GM18502 (cell line): ENCODE data around the gene VEGFC.

Source experiments
- ATAC-seq: cut with Tn5 transposase; IDR thresholded peaks from one replicate; pipeline ENCODE4 v1.9.1; 2021; ENCODE audit warnings: mild to moderate bottlenecking; ENCODE audit not compliant: unreplicated experiment, poor library complexity

Gene VEGFC

DNA sequence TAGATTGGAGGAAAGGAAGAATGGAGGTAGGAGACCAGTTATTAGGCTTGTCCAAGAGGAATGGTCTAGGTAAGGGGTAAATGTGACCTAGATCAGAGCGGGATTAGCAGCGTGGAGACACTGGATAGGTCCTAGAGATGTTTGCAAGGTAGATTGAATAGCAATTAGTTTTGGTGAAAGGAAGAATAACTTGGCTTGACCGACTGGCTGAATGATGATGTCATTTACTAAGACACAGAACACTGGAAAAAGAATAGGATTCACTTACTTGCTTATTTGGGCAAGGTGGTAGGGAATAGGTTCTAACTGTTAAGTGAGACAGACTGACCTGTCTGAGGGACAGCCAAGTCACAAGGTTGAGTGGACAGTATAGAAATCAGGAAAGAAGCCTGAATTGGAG lies 71.3 kb downstream of the VEGFC start:
- ATAC-seq, result no peak

DNA sequence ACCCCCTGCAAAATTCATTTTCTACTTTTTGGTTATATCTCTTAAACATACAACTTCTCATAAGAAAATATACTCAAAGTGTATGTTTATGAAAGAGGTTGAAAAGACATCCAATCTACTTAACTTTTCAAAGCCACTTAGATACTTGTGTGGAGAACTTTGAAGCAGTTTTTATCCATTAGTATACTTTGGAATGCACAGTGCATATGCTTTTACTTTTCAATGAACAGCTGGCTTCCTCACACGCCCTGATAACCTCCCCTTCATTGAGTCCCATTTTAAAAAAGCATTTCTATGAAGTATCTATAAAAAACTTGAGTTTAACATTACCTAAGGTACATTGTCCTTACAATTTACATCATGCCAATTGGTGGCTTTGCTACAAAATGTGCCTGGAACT lies 73.8 kb downstream of the VEGFC start:
- ATAC-seq, result no peak

DNA sequence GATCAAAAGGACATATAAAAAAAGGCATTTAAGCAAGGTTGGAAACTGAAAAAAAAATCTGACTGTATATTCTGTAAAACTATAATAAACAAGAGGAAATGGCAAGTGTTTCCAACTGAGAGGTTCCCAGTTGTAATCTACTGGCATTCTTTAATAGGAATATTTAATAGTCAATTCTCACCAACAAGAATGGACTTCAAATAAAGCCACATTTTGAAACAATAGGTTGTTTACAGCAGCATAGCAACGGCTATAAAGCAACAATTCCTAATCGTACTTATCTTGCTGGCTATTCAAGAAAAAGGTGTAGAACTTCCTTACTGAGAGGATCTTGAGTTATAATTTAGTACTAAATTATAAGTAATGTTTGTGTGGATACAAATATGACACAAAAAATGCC lies 75.5 kb downstream of the VEGFC start:
- no peak for ATAC-seq

DNA sequence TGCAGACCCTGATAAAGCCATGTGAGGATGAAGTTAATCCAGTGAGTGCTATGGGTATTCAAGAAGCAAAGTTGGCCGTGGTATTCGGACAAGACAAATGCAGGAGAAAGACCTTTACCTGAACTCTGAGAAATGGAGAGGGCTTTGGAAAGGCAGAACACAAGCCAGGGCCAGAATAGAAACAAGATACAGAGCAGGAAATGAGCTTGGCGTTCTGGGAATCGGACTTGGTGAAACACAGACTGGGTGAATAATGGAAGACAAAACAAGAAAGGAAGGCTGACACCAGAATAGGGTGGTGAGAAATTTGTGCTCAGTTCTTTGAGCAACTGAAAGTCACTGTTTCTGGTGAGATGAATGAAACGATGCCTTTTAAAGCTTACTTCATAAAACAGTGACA lies 83.3 kb downstream of the VEGFC start:
- ATAC-seq, result no peak

DNA sequence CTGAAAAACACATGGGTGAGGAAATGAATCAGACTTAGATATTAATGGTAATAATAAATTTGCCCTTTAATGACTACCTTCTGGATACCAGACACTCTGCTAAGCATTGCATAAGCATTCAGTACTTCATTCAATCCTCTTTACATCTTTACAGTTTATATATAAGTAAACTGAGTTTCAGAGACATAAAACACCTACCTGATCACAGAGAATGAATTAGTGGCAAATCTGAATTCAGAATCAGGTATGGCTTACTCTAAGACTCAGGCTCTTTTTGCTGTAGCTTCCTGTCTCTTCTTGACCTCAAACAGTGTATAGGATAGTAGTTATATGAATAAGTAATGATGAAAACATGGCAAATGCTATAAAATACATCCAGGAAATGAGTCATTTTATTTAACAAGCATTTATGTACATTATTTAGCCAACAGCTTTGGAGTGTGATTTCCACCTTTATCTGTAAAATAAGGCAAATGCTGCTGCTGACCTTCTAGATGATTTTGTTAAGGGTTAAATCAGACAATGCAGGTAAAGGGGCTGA lies 83.9 kb downstream of the VEGFC start:
- ATAC-seq, result no peak

DNA sequence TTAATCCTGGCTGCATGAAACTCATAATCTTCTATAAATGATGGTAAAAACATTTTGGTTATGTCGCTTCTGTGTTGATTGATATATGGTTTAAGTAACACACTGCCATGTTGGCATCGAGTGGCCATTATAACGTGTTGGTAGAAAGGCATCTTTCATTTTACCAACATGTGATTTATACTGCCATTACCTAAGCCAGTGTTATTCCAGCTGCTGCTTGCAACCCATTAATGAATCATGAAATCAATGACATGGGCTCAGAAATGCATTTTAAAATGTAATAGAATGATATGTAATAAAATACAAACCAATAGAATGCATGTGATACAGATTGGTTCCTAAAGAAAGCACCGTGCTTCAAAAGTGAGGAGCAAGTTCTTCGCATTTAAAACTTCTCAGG lies 102.0 kb downstream of the VEGFC start:
- ATAC-seq, result no peak

DNA sequence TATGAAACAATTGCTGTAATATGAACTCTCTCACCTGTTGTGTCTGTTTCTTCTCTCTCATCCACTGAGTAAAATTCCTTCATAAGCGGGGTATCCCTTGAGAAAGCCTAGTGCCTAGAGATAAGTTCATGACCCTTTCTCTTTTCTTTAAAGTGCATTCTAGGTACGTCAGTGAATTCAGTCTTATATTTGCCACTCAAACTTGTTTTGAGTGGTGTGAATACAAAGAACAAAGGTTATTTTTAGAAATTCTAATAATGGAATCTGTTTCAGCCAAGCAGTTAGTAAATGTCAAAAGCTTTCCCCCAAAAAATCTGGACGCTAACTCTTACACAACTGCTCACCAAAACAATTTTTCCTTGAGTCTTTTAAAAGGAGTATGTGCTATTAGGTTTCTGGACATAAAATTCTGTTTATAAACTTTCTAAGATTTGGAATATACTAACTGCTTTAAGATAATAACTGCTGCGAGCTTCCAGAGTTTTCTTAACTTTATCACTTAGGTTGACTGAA lies 112.0 kb downstream of the VEGFC start:
- ATAC-seq, result no peak

DNA sequence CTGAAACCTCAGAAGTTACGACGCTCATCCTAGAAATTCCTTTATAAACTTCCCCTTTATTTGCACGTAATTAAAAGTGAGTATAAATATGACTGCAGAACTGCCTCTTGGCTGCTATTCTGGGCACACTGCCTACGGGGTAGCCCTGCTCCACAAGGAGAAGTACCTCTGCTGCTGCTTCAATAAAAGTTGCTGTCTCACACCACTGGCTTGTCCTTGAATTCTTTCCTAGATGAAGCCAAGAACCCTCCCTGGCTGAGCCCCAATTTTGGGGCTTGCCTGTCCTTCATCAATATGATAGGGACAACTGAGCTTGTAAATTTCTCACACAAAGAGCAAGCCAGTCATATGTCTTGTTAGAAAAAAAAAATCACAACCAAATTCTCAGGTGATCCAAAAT lies 115.8 kb downstream of the VEGFC start:
- no peak for ATAC-seq

DNA sequence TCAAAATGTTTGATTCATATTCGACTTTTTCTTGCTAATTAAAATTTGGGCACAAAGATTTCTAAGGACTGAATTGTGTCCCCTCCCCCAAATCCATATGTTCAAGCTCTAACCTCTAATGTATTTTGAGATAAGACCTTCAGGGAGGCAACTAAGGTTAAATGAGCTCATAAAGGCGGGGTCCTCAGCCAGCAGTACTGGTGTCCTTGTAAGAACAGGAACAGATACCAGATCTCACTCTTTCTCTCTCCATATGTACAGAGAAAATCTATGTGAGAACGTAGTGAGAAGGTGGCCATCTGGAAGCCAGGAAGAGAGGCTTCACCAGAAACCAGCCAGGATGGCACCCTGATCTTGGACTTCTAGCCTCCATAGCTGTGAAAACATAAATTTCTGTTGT lies 116.9 kb downstream of the VEGFC start:
- ATAC-seq, result no peak

DNA sequence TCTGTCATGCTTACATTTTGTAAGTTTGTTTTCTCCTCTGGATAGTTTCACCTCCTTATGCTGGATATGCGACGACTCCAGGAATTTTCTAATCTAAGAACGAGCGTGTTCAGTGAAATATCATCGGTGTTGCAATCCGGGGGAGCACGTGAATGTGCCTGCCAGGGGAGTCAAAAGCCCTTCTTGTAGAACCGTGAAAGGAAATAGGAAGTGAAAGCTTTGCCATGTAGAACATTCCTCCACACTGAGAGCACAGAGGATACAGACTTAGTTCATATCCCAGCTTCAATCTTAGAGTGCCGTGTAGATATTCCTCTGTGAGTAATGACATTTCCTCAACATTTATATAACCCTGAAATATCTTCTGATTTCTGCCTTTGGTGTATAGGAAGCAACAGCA lies 121.2 kb downstream of the VEGFC start:
- ATAC-seq, result no peak

DNA sequence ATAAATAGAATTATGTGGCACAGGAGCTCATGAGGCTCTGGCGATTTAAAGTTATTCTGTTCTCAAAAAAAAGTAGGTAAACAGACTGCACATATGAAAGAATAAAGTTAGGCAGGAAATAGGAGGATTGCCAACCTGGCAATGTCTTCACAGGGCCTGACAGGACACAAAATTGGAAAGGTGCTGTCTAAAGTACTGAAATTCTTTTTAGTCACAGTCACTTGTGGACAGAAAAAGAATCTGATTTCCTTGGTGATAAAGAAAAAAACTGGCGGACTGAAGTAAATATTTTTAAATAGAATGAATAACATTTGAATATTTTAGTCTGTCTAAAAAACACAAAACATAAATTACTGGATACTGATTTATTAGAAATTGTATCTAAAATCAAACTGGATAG lies 124.4 kb downstream of the VEGFC start:
- no peak for ATAC-seq

DNA sequence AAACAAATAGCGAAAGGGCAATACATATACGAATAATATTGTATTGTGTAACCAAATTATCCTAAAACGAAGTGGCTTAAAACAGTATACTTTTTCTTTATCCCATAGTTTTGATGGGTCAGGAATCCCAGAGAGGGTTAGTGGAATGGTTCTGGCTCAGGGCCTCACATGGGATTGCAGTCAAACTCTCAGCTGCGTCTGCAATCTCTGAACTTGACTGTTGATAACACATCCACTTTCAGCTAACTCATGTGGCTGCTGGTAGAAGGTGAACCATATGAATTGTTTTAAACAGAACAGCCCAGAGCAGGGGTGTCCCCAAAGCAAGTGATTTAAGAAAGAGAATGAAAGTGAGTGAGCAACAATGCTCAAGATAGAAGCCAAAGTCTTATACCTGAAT lies 127.8 kb downstream of the VEGFC start:
- no peak for ATAC-seq

DNA sequence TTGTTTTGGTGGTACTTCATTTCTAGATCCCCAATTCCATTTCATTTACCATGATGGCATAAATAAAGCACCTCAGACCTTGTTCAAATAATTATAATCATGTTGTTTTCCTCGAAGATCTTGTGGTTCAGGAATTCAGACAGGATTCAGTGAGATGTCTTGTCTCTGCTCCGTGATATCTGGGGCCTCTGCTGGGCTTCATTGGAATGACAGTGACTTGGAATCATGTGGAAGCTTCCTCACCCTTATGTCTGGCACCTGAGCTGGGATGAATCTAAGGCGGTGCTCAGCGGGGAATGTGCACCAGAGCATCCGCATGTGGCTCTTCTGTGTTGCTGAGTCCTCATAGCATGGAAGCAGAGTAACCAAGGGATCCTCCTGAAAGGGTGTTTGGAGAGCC lies 132.2 kb downstream of the VEGFC start:
- no peak for ATAC-seq

DNA sequence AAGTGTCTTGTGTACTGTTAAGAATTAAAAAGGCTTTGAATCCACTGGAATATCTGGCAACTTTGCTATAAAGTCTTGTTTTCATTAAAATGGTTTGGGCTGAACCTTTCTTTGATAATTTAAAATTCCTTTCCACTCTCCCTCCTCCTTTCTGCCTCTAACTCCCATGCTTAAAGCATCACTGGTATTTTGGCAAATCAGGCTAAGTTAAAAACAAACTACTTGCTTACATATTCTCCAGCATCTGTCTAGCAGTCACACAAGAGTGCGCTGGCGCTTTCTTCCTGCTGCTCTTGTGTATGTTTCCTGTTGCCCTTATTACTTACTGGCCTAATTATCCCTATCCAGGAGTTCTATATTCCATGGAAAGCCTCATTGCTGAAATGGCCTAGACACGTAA lies 136.6 kb downstream of the VEGFC start:
- no peak for ATAC-seq

DNA sequence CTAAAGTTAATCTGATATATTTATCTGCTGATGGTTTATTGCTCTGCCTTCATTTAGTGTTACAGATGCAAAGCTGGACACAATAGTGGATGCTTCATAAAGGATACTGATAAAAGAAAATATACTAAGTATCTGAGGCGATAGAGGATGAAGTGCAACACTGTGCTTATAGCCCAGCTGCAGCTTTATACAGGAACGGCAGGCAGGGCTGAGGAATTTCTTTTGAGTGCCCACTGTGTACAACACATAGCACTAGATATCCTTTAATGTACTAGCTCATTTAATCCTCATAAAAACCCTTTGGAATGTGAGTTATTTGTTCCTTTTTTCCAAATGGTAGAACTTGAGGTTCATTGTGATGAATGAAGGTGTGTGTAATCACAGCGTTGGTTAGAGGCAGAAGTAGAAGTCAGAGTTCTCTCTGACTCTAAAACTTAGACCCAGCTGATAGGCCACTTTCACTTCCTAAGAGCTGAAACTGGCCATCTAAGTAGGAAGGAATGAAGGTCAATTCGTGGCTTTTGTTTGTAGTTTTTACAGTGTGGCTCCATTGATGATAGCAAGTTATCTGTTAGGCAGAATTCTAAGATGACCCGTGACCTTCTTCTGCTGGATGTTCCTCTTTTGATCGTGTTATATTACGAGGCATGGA lies 138.0 kb downstream of the VEGFC start:
- no peak for ATAC-seq

DNA sequence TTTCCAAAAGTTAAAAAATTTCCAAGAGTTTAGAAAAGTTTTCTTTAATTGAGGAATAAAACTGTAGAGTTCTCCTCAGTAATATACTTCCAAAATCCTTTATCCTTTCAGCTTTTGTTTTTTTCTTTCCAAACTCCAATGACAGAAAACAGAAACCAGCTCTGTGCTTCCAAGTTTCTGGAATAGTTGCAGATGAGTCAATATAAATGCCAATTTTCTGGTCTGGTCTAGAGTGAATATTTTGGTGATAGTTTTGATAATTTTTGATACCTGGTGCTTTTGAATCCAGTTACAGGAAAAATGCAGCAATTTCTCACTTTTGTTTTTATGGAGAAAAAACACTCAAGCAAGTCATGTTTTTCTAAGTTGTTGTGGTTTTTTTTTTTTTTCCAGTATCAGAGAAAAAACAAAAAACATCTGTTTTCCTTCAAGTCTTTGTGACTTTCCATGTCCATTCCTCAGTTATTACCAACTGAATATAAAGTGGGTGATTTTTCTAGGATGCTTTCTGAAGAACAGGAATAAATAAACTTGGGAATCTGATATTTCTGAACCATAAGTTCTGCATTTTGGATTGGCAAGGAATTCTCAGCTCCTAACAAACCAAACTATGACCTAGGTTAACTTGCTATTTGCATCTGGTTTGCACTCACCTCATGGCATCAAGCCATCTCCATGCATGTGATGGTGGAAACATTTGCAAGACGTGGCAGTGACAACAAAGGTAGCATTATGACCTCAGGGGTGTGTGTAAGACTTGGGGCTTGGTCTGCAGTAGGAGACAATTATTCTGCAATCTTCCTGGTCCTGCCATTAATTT lies 139.1 kb downstream of the VEGFC start:
- ATAC-seq, result no peak

DNA sequence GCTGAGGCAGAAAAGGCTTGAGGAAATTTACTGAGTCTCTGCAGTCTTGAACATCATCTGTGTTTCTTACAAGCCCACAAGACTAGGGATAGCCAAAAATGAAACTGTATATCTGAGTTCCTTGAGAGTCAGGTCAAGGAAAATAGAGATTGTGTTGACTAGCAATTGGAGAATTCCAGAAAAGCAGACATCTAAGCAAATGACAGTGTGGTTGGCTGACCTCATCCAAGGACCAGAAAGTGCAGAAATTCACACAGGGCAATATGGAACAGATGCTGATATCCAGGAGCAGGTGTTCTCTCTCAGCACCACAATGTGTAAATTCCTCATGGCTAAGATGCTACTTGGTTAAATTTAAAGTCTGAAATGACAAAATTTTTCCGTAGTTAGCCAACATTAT lies 146.4 kb downstream of the VEGFC start:
- no peak for ATAC-seq

DNA sequence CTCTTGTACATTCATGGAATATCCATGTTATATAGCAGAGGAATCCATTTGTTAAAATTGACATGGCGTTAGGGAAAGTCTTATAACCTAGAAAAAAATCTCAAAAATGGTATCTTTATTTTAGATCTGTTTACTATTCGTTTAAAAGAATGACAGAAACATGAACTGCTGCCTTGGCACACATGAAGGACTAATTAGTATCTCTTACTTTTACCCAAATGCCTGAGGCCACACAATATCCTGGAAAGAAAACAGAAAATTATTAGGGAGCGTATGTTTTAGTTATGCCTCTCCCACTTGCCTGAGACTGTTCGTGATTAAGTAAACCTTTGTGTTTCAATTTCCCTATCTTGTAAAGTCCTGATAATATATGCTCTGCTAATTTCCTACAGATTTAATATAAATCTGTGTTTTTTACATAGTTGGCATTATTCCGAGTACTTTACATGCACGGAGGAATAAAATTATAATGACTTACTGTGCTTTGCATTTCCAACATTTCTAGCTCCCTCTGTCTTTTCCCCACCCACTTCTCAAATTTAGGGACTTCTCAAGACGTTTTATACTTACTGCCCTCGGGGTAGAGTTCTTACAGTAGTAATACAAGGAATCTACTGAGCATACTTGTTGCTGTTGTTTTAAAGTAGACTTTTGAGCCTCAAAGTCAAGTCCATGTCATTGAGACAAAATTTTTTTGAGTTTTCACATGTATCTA lies 147.3 kb downstream of the VEGFC start:
- no peak for ATAC-seq

DNA sequence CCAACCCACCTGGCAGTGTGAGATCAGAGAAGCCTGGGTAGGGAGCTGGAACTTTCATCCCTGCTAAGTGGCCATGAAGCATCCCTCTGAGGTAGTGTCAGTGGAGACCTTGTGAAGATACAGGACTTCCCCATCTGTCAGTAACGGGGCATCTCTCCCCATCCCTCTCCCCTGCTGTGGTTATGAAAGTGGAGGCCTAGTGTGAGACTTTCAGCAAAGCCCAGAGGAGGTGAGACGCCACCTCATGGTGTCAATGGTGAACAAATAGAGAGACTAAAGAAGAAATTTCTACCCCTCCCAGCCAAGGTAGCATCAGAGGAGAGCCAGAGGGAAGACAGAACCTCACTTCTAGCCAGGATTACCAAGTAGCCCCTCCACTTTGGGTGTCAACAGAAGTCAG lies 150.2 kb downstream of the VEGFC start:
- peak; percentile 86 for ATAC-seq

DNA sequence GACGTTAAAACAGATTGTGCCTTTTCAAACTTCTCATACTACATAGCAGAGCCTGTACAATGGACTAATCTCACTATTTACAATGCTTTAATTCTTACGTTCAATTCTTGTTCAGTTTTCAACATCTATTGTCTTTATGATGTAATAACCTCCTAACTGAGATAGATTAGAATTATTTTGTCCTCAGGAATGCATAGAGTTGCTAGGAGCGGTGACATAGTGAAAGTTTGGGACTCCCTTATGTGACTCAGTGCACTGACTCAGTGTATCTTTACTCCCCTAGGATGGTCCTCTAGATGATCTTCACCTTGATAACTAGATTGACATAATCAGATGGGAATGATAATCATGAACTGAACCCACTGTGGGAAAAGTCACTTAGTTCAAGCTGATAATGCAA lies 151.5 kb downstream of the VEGFC start:
- no peak for ATAC-seq

DNA sequence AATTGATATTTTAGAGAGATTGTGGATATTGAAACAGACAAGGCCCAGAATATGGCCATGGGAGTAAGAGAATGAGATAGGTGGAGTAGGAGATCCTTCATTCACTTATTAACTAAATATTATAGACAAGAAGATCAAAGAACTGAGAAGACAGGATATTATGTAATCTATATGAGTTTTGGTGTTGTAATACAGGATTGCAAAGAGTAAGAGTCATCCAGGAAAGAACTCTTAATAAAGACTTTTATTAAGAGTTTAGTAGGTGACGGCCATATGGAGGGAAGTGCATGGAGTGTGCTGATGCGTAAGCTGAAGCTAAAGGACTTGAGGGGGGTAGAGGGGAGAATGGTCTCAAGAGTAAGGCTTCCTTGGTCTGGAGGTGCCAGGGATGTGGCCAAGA lies 153.7 kb downstream of the VEGFC start:
- no peak for ATAC-seq
